Measurements from ENCODE around the gene PPP6R3.

- TF ChIP-seq FOS (IDR thresholded peaks at IDR 0.05; ENCODE audit: borderline replicate concordance, insufficient read depth, low read length), result no peak
- TF ChIP-seq CTCF (IDR thresholded peaks at IDR 0.05; ENCODE audit: extremely low read depth in 1 of 2, insufficient read depth in 1 of 2, low read depth in 1 of 2, low read length in 2 of 2), result no peak
- no peak for TF ChIP-seq EZH2 (IDR thresholded peaks at IDR 0.05; ENCODE audit: borderline replicate concordance, low read depth, low read length, severe bottlenecking)
- TF ChIP-seq POLR2A (IDR thresholded peaks at IDR 0.05; ENCODE audit: low read depth, low read length), result no peak
- TF ChIP-seq, protein P1, sequence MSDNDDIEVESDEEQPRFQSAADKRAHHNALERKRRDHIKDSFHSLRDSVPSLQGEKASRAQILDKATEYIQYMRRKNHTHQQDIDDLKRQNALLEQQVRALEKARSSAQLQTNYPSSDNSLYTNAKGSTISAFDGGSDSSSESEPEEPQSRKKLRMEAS (IDR thresholded peaks at IDR 0.05; ENCODE audit: insufficient read depth, insufficient read length), result no peak
- no peak for TF ChIP-seq POLR2AphosphoS5 (IDR thresholded peaks at IDR 0.05; ENCODE audit: insufficient read depth, low read depth, low read length)
- no peak for TF ChIP-seq JUN (IDR thresholded peaks at IDR 0.05; ENCODE audit: borderline replicate concordance, insufficient read depth, insufficient read length, low read depth)
These were observed 9.8 kb upstream of the PPP6R3 start for GRCh38 chr11:68450711-68451110.

All from endothelial cell of umbilical vein (primary cell).